Measurements from ENCODE around the gene GRIA4.

GRCh38 chr11:105915021-105915420 is 305.1 kb downstream of the GRIA4 start:
- no peak for TF ChIP-seq POLR2AphosphoS5 (IDR thresholded peaks at IDR 0.05; ENCODE audit: low read depth, low read length)
- TF ChIP-seq SIN3A (IDR thresholded peaks at IDR 0.05; ENCODE audit: borderline replicate concordance, insufficient read depth, low read length), result no peak
- no peak for TF ChIP-seq REST (IDR thresholded peaks at IDR 0.05; ENCODE audit: insufficient read depth in 1 of 2, low read depth in 2 of 2, low read length in 2 of 2)
- no peak for TF ChIP-seq TAF1 (IDR thresholded peaks at IDR 0.05; ENCODE audit: borderline replicate concordance, insufficient read depth, low read length)
- TF ChIP-seq FOXP2 (optimal IDR thresholded peaks at IDR 0.05; ENCODE audit: borderline replicate concordance, extremely low read depth, extremely low read length, insufficient read depth), result no peak

Data from PFSK-1 (cell line).